Raji (cell line): ENCODE results near the gene CYBA.

ENCODE experiments used
- POLR2A ChIP-seq: IDR thresholded peaks from 2 replicates; pipeline ENCODE4 v1.6.1; 2011; ENCODE audit warnings: low read depth, low read length, control low read depth; ENCODE audit not compliant: insufficient read depth

Gene CYBA

GRCh38 chr16:88650749-88651275, at the start of gene CYBA:
Gene CYBA, minus strand, starts transcription at chr16:88651053. Its CDS starts 40 bp downstream, at chr16:88651013.
- peak; percentile 91 for TF ChIP-seq POLR2A

- TF ChIP-seq POLR2A: no peak
Observed at GRCh38 chr16:88700322-88700635, 49.4 kb upstream of the CYBA start.

- no peak for TF ChIP-seq POLR2A
Observed at GRCh38 chr16:88699180-88699579, 48.3 kb upstream of the CYBA start.

GRCh38 chr16:88698646-88699045, 47.8 kb upstream of the CYBA start:
- TF ChIP-seq POLR2A: no peak

DNA sequence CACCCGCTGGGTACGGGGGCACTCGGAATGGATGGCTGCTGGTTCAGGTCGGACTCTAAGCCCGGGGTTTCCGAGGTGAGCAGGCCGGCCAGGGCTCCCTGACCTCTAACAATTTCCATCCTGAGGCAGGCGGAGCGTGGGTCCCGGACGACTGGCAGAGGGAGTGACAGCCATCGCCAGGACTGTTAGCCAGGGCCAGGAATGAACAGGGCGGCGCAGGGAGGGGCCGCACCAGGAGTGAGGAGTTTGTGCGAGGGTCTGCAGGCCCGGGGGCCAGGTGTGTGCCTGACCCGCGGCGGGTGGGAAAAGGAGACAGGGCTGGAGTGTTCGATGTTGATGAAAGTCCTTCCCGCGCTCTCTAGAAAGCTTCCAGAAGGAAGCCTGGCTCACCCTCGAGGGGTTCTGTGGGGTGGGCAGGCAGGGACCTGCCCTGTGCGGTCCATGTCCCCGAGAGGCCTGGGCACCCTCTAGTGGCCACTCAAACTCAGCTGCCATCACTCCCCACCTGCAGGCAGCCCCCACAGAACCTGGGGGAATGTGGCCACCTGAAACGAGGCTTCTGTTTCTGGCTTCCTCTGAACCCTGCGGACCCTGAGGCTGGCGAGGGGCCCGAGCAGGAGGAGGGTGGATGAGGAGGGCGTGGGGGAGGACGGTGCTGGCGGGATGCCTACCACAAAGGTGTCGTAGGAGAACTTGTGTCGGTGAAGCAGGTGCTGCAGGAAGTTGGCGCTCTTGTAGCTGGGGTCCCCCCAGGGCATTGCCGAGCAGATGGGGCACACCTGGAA, 47.2 kb upstream of the CYBA start:
- TF ChIP-seq POLR2A: no peak

DNA sequence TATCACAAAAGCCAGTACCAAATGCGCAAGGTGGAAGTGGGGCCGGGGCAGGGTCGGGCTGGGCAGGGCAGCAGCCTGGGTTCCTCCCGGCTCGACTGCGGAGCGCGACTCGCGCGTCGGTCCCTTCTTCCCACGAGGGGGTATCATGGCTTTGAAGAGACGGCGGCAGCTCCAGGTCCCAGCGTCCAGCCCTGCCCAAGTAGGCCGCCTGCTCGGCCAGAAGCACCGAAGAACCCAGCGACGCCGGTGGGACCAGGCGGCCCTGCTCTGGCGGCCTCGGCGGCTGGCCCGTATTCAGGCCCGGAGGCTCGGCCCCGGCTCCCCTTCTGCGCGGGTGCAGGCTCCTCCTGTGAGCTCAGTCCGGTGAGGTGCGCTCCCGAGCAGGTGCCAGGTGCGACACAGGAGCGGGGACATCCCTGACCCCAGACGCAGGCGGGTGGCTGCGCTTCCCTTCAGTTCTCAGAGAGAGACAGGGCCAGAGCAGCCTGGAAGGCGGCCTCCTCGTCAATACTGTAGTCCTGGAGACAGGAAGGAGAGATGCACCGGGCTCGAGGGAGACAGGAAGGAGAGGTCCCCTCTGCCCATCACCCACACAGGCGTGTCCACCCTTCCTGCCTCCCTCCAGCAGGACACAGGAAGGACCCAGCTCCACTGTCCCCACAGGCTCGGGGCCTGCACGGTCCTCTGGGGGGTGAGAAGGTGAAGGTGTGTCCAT, 46.4 kb upstream of the CYBA start:
- no peak for TF ChIP-seq POLR2A

DNA sequence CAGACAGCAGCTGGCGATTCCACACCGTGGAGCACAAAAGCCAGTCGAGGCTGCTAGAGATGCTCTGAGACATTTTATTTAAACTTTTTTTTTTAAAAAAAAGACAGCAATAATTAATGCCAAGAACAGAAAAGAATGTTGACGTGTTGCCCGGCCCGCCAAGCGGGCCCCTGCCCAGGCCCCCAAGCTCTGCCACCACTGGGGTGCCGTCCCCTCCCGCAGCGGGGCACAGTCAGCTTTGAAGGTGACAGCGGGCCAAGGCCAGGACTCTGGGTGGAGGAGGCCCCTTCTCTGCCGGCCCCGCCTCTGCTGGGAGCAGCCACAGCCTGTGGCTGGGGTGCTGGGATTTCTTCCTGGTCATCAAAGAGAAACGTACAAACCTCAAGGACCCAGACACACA, 45.6 kb upstream of the CYBA start:
- no peak for TF ChIP-seq POLR2A

- TF ChIP-seq POLR2A: no peak
Observed at GRCh38 chr16:88695753-88696152, 44.9 kb upstream of the CYBA start.

DNA sequence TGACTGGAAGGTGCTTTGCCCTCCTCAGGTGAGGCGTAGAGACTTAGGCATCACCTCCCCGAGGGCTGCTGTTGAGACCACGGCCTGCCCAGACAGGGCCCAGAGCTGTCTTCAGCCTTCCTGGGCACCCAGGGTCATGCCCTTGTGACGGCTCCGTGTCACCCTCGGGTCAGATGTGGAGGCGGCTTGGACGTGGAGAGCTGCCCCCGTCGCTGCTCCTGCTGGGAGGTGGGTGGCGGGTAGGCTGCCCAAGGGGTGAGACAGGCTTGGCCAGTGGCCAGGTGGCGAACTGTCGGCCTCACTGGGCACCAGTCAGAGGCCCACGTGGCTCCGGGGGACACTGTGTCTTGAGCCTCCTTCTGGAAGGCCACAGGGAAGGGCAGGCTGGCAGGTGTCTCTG, 44.4 kb upstream of the CYBA start:
- TF ChIP-seq POLR2A: no peak

DNA sequence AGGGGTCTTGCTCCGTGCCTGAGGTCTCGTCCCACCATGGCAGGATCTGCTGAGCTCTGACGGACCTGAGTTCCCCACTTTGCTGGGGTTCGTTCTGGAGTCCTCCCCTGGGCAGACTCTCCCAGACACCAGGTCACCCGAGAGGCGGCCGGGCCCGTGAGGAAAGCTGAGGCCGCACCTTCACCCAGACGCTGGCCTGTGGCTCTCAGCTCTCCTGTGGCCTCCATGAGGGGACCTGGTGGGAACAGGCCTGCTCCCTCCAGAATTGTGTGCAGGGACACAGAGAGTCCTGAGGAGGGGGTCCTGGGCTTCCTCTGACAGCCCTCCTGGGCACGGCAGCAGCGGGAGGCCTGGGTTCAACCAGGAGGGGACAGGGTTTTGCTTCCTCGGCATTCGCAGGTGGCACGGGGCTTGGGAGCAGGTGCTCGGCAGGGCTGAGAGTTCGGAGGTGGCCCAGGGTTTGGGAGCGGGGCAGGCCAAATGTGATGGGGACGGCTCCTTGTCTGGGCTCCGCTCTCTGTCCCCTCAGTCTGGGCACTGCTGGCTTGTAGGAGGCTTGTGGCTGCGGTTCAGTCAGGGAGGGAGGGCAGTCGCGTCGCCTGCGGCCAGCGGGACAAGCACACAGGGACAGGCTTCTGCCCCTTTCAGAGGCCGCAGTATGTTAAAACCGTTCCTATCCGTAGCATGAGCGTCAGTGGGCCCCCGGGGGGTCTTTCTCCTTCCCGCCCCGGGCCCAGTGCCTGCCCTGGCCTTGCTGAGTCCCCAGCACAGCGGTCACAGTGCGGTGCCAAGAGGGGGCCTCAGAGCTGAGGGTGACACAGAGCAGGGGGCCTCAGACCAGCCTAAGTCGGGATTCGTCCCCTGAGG, 43.6 kb upstream of the CYBA start:
- TF ChIP-seq POLR2A: no peak

DNA sequence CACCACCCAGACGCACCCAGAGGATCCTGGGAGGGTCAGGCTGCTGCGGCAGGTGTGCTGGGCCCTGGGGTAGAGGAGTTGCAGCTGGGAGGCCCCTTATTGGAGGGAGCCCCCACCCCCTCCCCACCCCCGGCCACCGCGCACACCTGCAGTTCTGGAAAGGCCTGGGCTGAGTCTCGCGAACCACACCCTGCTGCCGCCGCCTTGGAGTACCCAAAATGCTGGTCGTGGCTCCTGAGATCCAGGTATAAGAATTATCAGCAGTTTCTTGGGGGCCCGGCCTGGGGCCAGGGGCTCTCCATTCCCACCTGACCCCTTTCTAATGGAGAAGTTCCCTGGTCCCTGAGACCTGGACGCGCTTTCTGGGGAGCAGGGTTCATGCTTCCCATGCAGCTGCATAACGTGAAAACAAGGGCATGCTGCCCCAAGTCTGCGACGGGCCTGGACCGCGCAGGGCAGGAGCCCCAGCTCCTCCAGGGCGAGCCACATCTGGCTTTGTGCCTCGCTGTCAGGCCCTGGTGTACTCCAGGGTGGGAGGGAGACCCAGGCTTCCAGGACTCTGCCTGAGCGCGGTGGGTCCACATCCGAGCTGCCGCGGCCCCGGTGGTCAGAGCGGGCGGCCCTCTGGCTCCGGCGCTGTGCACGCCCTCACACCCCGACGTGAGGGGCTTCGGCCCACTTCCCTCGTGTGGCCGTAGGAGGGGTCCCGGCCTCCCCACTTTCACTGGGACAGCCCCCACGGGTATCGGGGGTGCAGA, 42.7 kb upstream of the CYBA start:
- TF ChIP-seq POLR2A: no peak

DNA sequence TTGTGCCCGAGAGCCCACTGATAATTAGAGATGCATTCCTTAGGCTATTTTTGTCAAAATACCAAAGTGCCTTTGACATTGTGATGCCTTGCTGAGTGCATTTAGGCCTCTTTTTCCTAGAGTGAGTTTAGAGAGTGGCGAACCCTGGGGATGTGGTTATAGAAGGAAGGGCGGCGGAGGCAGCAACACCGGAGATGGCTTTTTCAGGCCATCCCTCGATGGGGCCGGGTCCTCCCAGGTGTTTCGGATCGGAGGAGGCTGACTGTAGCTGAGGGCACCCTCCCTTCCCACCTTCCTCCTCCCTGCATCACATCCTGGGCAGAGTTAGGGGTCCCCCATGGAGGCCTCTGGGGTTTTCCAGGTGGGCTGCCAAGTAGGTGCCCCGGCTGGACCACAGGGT, 42.0 kb upstream of the CYBA start:
- TF ChIP-seq POLR2A: no peak

DNA sequence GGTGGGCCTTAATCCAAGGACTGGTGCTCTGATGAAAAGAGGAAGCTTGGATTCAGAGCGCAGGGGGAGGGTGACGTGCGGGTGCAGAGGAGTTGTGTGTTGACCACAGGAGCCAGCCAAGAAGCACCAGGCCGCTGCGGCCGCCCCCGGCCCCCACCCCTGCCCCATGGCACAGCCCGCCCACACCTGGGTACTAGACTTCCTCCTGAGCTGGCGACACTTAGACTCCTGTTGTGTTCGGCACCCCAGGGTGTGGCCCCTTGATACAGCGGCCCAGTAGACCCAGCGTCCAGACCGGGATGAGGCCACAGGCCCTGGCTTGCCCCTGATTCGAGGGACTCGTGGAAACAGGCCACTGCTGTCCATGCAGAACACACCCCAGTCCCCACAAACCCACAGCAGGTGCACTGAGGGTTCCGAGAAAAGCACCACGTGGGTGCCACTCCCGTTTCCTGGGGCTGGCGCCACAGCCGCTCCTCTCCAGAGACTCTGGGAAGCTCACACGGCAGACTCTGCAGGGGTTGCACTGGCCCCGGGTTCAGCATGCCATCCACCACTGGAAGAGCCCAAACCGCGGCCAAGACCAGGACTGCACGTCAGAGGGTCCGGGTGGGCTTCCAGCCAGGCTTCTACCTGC, 41.2 kb upstream of the CYBA start:
- TF ChIP-seq POLR2A: no peak

DNA sequence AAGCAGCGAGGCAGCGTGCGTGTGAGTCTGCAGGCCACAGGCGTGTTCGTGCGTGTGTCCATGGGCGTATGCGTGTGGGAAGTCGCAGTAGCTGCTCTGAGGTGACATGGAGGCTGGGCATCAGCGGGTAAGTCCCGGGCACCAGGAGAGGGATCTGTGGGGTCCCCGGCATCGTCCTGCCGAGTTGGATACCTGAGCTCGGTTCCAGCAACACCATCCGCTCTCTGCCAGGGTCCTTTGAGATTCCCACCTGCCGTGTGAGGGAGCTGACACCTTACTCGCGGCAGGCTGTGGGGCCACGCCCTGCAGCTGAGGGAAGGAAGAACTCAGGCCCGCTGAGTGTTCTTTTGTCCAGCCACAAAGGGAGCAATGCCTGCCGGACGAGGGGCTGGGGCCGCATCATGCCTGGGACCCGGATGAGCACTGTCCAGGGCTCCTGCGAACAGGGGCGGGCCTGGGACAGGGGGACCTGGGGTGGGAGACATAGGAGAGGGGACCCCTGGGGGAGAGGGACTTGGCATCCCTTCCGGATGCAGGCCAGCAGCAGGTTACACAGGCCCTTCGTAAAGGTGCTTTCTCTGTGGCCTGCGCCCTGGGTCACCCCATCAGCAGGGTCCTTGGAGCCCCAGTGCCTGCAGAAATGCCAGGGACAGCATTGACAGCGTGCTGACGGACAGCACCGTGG, 40.4 kb upstream of the CYBA start:
- no peak for TF ChIP-seq POLR2A
